Raji (cell line): ENCODE measurements around the gene TMEM121.

Experiments
- POLR2A ChIP-seq: IDR thresholded peaks from 2 replicates; pipeline ENCODE4 v1.6.1; 2011; ENCODE audit warnings: low read depth, low read length, control low read depth; ENCODE audit not compliant: insufficient read depth

The TMEM121 gene

GRCh38 chr14:105528586-105529318 lies 2.4 kb downstream of the TMEM121 start:
- no peak for TF ChIP-seq POLR2A

DNA sequence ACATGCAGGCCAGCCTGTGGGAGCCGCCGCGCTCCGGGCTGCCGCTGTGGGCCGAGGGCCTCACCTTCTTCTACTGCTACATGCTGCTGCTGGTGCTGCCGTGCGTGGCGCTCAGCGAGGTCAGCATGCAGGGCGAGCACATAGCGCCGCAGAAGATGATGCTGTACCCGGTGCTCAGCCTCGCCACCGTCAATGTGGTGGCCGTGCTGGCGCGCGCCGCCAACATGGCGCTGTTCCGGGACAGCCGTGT lies 2.9 kb downstream of the TMEM121 start:
- TF ChIP-seq POLR2A = no peak

GRCh38 chr14:105529569-105530284 lies 3.3 kb downstream of the TMEM121 start:
- no peak for TF ChIP-seq POLR2A

DNA sequence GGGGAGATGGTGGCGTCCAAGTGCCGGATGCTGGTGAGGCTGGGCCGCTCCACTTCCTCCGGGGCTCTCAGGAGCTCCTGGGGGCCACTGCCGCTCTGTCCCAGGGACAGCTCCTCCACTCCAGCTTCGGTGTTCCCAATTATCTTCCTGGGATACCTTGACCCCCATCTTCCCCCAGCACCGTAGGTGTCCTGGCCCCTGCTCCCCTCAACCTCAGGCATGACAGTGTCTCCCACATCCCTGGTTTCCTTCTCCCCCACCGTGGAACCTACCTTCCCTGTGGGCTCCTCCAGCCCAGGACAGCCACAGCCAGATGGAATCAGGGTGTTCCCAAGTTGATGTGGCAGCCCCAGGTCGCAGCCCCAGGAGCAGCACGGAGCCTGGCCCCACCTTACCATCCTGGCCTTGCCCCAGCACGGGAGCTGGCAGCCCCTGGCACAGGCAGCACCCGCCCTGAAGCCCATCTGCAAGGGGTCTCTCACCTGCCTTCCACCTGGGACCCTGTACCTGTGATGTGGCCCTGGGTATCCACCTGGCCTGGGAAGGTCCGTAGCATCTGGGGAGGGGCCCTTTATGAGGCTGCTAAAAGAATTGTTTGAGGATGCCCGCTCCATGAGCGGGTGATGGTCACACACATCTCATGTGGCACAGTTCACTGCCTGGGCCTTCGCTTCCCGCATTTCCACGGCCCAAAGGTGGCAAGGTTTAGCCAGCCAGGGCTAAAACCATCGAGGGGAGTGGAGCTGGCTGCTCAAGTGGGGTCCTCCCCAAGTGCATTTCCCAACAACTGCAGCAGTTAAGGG lies 4.1 kb downstream of the TMEM121 start:
- no peak for TF ChIP-seq POLR2A

GRCh38 chr14:105531088-105531893 lies 4.9 kb downstream of the TMEM121 start:
- no peak for TF ChIP-seq POLR2A

GRCh38 chr14:105531894-105532623 lies 5.7 kb downstream of the TMEM121 start:
- no peak for TF ChIP-seq POLR2A

DNA sequence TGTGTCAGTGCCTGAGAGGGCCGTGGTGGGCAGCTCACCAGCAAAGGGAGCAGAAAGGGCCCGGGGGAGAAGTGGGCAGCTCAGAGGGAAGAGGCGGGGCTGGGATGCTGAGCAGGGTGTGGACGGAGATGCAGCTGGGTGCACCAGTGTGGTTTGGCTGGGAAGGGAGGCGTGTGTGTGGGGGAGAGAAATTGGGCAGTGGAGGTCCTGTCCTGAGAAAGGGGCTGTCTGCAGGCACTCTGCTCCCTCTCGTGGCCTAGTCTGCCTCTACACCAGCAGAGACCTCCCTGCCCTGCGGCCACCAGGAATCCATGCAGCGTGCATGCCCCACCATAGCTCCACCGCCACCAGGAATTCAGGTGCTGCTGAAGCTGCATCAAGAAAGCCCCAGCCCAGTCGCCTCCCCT lies 6.4 kb downstream of the TMEM121 start:
- TF ChIP-seq POLR2A = no peak

DNA sequence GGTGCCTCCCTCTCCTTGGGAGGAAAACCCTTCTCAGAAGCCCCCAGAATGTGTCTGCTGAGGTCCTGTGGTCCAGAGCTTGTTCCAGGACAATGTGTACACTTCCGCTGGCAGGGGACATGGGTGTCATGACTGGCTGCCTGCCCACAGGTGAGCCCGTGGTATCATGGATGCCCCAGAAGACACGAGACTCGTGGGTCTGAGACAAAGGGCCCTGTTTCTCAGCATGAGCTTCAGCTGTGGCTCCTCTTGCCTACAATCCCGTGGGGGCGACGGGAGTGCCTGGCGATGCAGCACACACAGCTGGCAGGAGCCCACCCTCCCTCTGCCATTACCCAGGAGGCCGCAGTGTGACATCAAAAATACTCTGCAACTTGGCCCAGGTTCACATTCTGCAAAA lies 7.0 kb downstream of the TMEM121 start:
- no peak for TF ChIP-seq POLR2A

- no peak for TF ChIP-seq POLR2A
These were observed 7.6 kb downstream of the TMEM121 start for GRCh38 chr14:105533811-105534498.

DNA sequence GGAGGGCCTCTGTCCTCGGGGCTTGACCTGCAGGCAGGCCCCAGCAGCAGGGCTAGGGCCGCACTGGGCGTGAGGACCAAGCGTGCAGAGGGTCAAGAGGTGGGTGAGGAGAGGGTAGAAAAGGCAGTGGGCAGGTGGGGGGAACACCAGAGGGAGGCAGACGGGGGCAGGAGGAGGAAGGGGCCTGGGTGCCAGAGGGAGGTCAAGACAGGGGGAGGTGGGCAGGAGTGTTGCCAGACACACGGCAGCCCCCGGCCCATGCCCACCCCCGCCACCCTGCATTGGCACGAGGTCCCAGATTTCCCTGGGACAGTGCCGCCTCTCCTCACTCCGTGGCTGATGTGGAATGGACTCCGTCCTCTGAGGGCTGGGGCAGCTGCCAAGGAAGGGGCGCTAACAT lies 8.2 kb downstream of the TMEM121 start:
- no peak for TF ChIP-seq POLR2A

DNA sequence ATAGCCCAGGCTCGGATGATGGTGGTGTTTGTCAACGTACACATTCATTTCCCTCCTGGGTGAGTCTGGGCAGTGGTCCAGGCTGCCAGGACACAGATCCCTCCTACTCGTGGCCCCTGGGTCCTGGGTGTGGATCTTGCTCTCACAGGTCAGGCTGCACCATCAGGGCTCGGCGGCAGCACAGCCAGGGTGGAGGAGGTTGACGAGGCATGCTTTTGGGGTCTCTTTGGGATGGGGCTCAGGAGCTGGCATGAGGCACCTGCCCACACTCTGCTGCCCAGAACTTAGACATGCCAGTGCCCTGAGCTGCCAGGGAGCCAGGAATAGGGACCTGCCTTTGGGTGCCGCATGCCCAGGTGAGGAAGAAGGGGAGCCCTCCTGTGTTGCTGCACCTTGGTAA lies 9.7 kb downstream of the TMEM121 start:
- no peak for TF ChIP-seq POLR2A

DNA sequence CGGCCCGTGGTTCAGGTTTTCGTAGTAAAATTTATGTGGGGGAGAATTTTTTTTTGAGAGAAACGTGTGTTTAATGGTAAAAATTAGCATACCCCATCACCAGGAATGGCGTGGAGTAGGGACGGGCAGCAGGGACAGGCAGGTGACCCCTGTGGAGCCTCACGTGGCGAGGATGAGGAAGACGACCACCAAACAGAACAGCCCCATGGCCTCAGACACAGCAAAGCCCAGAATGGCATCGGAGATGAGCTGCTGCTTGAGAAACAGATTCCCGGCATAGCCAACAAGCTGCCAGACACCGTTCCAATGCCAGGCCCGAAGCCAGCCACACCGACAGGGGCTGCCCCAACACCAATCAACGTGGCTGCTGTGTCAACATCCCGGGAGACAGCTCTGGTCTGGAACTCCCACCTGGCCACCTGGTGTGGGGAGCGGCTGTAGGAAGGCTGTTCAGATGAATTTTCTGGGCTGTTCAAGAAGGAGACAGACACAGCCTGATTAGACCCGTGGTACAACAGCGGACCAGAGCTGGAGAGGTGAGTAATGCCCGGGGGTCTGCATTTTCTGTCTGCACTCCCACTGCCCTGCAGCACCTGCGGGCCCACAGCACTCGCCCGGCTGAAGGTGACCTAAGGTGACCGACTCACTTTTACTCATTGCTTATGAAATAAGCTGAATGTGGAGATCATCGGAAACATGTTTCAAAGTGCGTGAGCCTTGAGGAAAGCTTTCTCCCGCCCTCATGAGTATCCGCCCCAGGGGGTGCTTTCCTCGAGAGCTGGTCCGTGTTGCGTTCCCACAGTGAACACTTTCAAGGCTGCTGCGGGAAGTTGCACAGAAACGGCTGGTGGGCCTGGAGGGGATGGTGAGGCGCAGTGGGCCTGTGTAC lies 10.6 kb downstream of the TMEM121 start:
- no peak for TF ChIP-seq POLR2A
